Measurements from ENCODE around the gene TENT5C.

DNA sequence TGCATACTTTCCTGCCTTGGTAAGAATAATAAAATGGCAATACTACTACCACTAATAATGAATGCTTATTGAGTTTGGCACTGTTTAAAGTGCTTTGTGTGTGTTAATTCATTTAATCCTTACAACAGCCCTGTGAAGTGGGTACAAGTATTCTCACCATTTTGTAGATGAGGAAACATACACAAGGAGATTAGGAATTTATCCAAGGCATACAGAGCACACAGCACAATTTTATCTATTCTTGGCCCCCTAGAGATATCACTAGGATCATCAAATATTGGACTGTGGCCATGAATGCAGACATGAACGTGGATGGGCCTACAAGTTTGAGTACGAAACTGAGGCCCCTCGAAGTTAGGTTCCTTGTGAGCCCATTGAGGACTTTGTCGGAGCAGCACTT, 39.5 kb downstream of the TENT5C start:
- TF ChIP-seq, protein P1, sequence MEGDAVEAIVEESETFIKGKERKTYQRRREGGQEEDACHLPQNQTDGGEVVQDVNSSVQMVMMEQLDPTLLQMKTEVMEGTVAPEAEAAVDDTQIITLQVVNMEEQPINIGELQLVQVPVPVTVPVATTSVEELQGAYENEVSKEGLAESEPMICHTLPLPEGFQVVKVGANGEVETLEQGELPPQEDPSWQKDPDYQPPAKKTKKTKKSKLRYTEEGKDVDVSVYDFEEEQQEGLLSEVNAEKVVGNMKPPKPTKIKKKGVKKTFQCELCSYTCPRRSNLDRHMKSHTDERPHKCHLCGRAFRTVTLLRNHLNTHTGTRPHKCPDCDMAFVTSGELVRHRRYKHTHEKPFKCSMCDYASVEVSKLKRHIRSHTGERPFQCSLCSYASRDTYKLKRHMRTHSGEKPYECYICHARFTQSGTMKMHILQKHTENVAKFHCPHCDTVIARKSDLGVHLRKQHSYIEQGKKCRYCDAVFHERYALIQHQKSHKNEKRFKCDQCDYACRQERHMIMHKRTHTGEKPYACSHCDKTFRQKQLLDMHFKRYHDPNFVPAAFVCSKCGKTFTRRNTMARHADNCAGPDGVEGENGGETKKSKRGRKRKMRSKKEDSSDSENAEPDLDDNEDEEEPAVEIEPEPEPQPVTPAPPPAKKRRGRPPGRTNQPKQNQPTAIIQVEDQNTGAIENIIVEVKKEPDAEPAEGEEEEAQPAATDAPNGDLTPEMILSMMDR (IDR thresholded peaks at IDR 0.05; ENCODE audit: low read depth, low read length): no peak
- TF ChIP-seq POLR2A (IDR thresholded peaks at IDR 0.05; ENCODE audit: extremely low read depth, insufficient read length): no peak

All from NB4 (cell line).